CD4-positive, alpha-beta T cell (primary cell): Measurements from ENCODE around the gene ZNF541. TPM values are rescaled to one million over a fixed set of nuclear protein-coding genes. Genes with fewer than 3 reads are reported as not detected.

Experiments used
- ATAC-seq: fragments of 200-7000 bp; cut with Tn5 transposase; one replicate; pipeline ENCODE4 v1.10.0; 2022; ENCODE audit warnings: mild to moderate bottlenecking; ENCODE audit not compliant: poor library complexity
- CTCF ChIA-PET: fragments of 350-600 bp; sonication (Branson Sonifier 250); formaldehyde crosslinking; loops from one replicate; lab custom pipeline; 2021; ENCODE audit warnings: antibody characterized with exemption, inconsistent platforms; lab: Charles Lee
- POLR2A ChIA-PET: fragments of 350-600 bp; sonication (Branson Sonifier 250); formaldehyde crosslinking; loops from one replicate; lab custom pipeline; 2021; ENCODE audit warnings: antibody characterized with exemption, inconsistent platforms; lab: Charles Lee
- DNase-seq, 14 experiments: peaks; one replicate each; pipeline ENCODE4 v3.0.0-alpha.2; 2013 to 2020; ENCODE audit warnings: mixed read lengths in 2 of 14
- H3K27ac ChIP-seq, 2 donors: one replicate each; pipeline versions ENCODE4 v1.5.1 to v1.7.0; 2013; ENCODE audit warnings: low read length in 2 of 2, low read depth in 1 of 2, mild to moderate bottlenecking in 1 of 2
- H3K27me3 ChIP-seq, 2 experiments: 1 replicate in 1 of 2; 2 replicates in 1 of 2; pipeline versions ENCODE4 v1.6.1 to v1.7.0; 2013; ENCODE audit warnings: low read length in 2 of 2, control low read depth in 1 of 2, mild to moderate bottlenecking in 1 of 2, moderate library complexity in 1 of 2; ENCODE audit not compliant: insufficient read depth in 2 of 2, control insufficient read depth in 1 of 2
- H3K36me3 ChIP-seq: one replicate; pipeline ENCODE4 v1.6.1; 2013; ENCODE audit warnings: low read length, control low read depth; ENCODE audit not compliant: insufficient read depth
- H3K4me1 ChIP-seq: one replicate; pipeline ENCODE4 v1.6.1; 2013; ENCODE audit warnings: low read length, control low read depth; ENCODE audit not compliant: insufficient read depth
- H3K4me3 ChIP-seq: one replicate; pipeline ENCODE4 v1.5.1; 2013; ENCODE audit warnings: mild to moderate bottlenecking, low read length, moderate library complexity
- H3K9me3 ChIP-seq, 2 experiments: 1 replicate in 1 of 2; 2 replicates in 1 of 2; pipeline versions ENCODE4 v1.6.1 to v1.7.0; 2013; ENCODE audit warnings: low read length in 2 of 2, mild to moderate bottlenecking in 2 of 2, control low read depth in 1 of 2, moderate library complexity in 1 of 2; ENCODE audit not compliant: control insufficient read depth in 1 of 2, insufficient read depth in 1 of 2
- H3K27ac Mint-ChIP-seq: one replicate; pipeline ENCODE4 v1.8.0; 2020; ENCODE audit warnings: mixed read lengths
- H3K27me3 Mint-ChIP-seq: one replicate; pipeline ENCODE4 v1.8.0; 2021; ENCODE audit warnings: mixed read lengths
- H3K36me3 Mint-ChIP-seq: one replicate; pipeline ENCODE4 v1.8.0; 2021; ENCODE audit warnings: low read depth, mixed read lengths
- H3K4me1 Mint-ChIP-seq: one replicate; pipeline ENCODE4 v1.8.0; 2021; ENCODE audit warnings: low read depth, mixed read lengths
- H3K4me3 Mint-ChIP-seq: one replicate; pipeline ENCODE4 v1.8.0; 2020; ENCODE audit warnings: mild to moderate bottlenecking, mixed read lengths
- H3K9me3 Mint-ChIP-seq: one replicate; pipeline ENCODE4 v1.8.0; 2020; ENCODE audit warnings: mixed read lengths
- intact Hi-C, 2 experiments: fragments of 100-400 bp; cut with DNase I in 1 of 2; cut with micrococcal nuclease in 1 of 2; formaldehyde crosslinking; loops; one replicate each; pipeline versions ENCODE4 v1.15.1 to v1.9.0; 2023 to 2025; cut with DNase I, micrococcal nuclease
- total RNA-seq, 174 experiments: library from RNA in 2 of 174; stranded (reverse) in 2 of 174; gene quantifications; one replicate each; pipeline ENCODE4 v1.2.3 and lab custom pipeline; 2021 to 2026
- TF ChIP-seq, protein P1 (sequence below): fragments of 200-600 bp; IDR thresholded peaks from one replicate; pipeline ENCODE4 v1.8.0; 2022; ENCODE audit warnings: antibody characterized with exemption, mild to moderate bottlenecking

ZNF541 gene
- total RNA-seq, 2 experiments from 2014 or later: 0.81 to 0.88 TPM

DNA sequence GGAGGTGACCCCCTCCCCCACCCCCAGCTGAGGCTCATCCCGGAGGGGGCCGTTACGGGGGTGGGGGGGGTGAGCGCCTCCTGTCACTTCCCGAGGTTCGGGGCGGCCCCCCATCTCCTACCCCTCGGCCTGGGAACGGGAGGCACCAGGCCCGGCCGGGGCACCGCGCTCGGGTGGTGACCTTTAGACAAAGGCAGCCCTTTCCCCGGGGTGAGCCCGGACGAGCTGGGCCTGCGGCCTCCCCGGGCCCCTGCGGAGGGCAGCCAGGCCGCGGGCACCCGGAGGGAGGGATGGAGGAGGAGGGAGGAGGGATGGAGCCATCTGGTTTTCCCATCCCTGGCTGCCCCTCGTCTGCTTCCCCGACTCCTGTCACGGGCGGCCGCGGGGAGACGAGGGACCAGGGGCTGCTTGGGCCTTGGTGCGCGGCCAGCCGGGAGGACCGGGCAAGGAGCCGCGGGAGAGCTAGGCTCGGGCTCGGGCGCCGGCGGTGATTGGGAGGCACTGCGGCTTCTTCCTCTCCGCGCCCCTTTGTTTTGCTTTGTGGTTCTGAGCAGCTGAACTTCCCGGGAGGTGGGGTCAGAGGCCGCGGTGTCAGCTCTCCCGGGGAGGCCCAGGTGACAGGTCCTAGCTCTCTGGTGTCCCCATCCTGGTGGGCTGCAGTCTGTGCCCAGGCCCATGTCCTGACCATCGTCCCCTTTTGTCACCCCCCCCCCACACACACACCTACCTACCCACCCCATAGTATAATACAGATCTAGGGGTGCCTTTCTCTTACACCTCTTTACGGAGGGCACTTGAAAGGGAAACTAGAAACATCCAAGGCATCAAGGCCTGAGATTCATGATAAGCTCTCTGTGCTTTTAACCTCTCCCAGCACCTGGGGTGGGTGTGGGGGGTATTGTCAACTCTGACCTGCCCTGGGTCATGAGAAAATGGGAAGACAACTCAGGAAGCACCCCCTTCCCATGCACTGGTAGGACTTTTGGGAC is 37.3 kb upstream of the ZNF541 start:
- no peaks in the 10 kb centered on the region for H3K27me3 ChIP-seq
- no peaks in the 10 kb centered on the region for H3K9me3 ChIP-seq
- H3K4me1 ChIP-seq: peaks cover 46% of the 10 kb centered on the region
- Mint-ChIP-seq H3K27ac (peak overlapping the region; percentile 87), H3K4me1 (peaks cover 38% of the 10 kb centered on the region), H3K36me3 (peaks cover 32% of the 10 kb centered on the region), H3K9me3 (no peaks in the 10 kb centered on the region), H3K27me3 (no peaks in the 10 kb centered on the region), H3K4me3 (peak overlapping the region; percentile 86)
- intact Hi-C loops: loop anchor here (2.0 to 10.0 kb wide), 8 partner anchors 37 to 335 kb away; partner anchors contain the start of genes INAFM1 (in 1 of the 2), NAPA (in 1 of the 2), NOP53 (in 1 of the 2) and ZNF541 (in 1 of the 2)
- peak overlapping the region; percentile 85 for H3K4me3 ChIP-seq
- H3K27ac ChIP-seq: peak overlapping the region in 1 of 2 donors; percentile 77
- ATAC-seq: peak; percentile 16
- peaks cover 21% of the 10 kb centered on the region for H3K36me3 ChIP-seq
- TF ChIP-seq, protein P1, sequence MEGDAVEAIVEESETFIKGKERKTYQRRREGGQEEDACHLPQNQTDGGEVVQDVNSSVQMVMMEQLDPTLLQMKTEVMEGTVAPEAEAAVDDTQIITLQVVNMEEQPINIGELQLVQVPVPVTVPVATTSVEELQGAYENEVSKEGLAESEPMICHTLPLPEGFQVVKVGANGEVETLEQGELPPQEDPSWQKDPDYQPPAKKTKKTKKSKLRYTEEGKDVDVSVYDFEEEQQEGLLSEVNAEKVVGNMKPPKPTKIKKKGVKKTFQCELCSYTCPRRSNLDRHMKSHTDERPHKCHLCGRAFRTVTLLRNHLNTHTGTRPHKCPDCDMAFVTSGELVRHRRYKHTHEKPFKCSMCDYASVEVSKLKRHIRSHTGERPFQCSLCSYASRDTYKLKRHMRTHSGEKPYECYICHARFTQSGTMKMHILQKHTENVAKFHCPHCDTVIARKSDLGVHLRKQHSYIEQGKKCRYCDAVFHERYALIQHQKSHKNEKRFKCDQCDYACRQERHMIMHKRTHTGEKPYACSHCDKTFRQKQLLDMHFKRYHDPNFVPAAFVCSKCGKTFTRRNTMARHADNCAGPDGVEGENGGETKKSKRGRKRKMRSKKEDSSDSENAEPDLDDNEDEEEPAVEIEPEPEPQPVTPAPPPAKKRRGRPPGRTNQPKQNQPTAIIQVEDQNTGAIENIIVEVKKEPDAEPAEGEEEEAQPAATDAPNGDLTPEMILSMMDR: no peak
- peak; percentile 31 to 76 (median 60) for DNase-seq
- ChIA-PET CTCF (interaction anchor here (1.7 to 2.5 kb wide), 4 partner anchors 10 to 95 kb away, joined by 3 to 24 read pairs (median 8); partner anchors contain the start of gene NAPA), POLR2A (interaction anchor here (0.5 to 2.6 kb wide), 15 partner anchors 8 to 182 kb away, joined by 3 to 61 read pairs (median 4); partner anchors contain the start of genes KPTN, NAPA and ZNF541)

DNA sequence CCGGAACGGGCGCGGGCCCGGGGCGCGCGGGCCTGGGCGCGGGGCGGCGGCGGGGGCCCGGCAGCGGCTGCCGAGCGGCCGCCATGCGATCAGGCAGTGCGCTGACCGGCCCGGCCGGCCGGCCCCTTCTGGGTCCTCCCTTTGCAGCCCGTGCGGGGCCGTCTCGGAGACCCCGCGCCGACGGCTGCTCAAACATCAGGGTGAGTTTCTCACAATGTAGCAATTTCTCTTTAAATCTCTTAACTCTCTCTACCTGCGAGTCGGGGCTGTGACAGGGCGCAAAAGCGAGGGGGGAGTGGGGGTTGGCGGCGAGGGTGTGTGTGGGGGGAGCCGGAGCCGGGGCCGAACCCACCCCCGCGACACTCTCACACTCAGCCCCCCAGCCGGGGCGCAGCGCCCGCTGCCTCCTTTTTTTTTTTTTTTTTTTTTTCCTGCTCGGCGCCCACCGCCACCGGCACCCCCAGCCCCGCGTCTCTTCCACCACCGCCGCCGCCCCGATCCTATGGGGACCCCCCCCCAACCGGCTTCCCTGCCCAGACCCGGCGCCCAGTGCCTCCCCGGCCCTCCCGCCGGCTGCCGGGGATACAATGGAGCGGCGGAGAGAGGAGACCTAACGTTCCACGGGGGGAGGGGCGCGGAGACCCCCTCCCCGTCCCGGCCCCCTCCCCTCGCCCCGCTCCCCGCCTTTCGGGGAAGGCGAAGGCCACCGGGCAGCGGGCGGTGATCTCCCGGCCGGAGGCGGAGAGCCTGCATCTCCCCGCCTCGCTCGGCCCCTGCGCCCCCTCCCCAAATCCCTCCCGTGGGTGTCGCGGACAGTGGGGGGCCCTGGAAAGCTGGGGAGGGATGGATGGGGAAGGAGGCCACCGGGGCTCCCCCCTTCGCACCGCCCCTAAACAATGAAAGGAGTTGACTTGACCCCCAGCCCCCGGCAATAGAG is 36.3 kb upstream of the ZNF541 start, which contains the start of gene BICRA:
Gene BICRA (plus strand): TSS at position 166 of the 937 bp plus-strand sequence. CDS start 64,441 bp downstream, outside the sequence.
- TF ChIP-seq, protein P1: no peak
- POLR2A ChIA-PET: interaction anchor here (0.5 to 2.6 kb wide), 17 partner anchors 8 to 499 kb away, joined by 3 to 61 read pairs (median 7); partner anchors contain the start of genes KPTN, NAPA and ZNF541
- intact Hi-C loops: loop anchor here (1.0 to 10.0 kb wide), 9 partner anchors 9 to 334 kb away; partner anchors contain the start of genes NAPA (in 2 of the 2), INAFM1 (in 1 of the 2), KPTN (in 1 of the 2) and NOP53 (in 1 of the 2)
- Mint-ChIP-seq H3K27ac (peak within 1 kb of the TSS; percentile 91), H3K4me1 (peaks cover 37% of the 10 kb centered on the region), H3K36me3 (peaks cover 29% of the 10 kb centered on the region), H3K9me3 (no peaks in the 10 kb centered on the region), H3K4me3 (peak within 1 kb of the TSS; percentile 98), H3K27me3 (no peaks in the 10 kb centered on the region)
- DNase-seq (peak; percentile 71 to 91 (median 80)), ATAC-seq (peak; percentile 63)
- no peaks in the 10 kb centered on the region for H3K9me3 ChIP-seq
- peak within 1 kb of the TSS; percentile 62 to 88 for H3K27ac ChIP-seq
- peaks cover 44% of the 10 kb centered on the region for H3K4me1 ChIP-seq
- peaks cover 15% of the 10 kb centered on the region for H3K36me3 ChIP-seq
- CTCF ChIA-PET: interaction anchor here (1.0 to 2.5 kb wide), 5 partner anchors 9 to 173 kb away, joined by 3 to 24 read pairs (median 4); partner anchors contain the start of gene NAPA
- no peaks in the 10 kb centered on the region for H3K27me3 ChIP-seq
- peak within 1 kb of the TSS; percentile 85 for H3K4me3 ChIP-seq
